ENCODE results near the gene ZFYVE19.
A peak's percentile ranks its signal among the peaks of the same experiment; 100 is the strongest.
"Not testable (repeated sequence)": the region's sequence is repeated elsewhere in the genome, so short reads cannot be mapped to it uniquely, and the experiment has no call there.

The ZFYVE19 gene

DNA sequence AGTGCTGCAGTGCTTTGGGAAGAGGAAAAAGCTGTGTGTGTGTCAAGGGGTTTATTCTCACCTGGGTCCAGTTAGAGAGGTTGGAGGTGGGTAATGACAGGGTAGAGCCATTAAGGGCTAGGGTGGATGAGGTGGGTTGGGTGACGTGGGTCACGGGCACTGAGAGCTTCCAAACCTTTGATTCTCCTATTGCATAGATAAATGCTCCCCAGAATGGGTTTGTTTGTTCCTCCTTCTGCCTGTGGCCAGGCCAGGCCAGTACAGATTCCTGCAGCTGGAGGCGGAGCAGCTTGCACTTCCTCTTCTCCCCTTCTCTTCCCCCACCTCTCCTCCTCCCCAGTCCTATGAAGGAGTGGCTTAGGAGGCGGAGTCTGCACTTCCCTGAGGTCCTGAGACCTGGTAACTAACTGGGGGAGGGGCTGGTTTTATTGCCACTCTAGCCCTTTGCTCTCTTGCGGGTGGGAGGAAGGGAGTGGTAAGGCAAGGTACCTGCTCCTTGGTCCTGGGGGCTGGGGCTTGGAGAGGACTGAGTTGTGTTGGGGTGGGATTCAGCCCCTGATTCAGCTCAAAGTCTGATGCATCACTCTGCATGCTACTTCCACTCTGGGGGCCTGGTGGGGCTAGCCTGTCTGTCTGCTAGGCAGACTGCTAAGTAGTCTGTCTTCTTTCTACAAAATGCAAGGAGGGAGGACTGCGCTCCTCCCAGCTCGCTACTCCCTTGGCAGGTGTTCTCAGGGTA is 40.5 kb downstream of the ZFYVE19 start:
- no peak for DNase-seq (ENCODE audit: low read depth in 2 of 2)

DNA sequence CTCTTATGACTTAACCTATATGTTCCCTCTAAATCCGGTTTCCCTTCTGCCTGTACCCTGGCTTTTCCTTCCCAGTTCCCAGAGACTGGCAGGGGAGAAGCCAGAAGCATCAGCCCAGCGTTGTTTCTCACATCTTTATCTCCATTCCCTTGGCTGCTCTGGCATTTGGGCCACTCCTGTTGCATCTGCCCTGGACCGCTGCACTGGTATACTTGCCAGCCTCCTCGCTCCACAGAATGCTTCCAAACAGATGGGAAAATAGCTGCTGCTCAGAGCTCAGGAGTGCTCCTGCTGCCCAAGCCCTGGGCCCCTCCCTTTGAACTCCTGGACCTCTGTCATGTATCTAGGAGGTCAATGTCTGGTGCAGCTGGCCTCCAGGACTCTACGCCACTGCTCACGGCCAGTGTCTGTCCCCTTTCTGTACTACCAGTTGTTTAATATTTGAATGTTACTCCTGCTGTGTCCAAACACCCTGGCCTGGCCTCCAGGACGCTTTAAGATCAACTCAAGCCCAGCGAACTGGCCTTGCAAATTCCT is 43.8 kb downstream of the ZFYVE19 start:
- no peak for DNase-seq (ENCODE audit: low read depth in 2 of 2)

DNA sequence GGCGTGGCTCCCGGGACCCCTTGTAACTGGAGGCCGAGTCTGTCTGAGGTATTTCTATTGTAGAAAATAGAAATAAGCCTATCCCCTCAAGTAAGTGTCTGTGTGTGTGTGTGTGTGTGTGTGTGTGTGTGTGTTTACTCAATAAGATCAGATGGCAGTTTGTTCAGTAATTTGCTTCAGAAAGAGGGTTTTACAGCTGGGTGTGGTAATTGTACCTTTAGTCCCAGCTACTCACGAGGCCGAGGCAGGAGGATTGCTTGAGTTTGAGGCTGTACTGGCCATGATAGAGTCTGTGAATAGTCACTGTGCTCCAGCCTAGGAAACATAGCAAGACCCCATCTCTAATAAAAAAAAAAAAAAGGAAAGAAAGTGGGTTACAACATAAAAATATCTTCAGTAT is 45.6 kb downstream of the ZFYVE19 start:
- no peak for DNase-seq (ENCODE audit: low read depth in 2 of 2)

DNA sequence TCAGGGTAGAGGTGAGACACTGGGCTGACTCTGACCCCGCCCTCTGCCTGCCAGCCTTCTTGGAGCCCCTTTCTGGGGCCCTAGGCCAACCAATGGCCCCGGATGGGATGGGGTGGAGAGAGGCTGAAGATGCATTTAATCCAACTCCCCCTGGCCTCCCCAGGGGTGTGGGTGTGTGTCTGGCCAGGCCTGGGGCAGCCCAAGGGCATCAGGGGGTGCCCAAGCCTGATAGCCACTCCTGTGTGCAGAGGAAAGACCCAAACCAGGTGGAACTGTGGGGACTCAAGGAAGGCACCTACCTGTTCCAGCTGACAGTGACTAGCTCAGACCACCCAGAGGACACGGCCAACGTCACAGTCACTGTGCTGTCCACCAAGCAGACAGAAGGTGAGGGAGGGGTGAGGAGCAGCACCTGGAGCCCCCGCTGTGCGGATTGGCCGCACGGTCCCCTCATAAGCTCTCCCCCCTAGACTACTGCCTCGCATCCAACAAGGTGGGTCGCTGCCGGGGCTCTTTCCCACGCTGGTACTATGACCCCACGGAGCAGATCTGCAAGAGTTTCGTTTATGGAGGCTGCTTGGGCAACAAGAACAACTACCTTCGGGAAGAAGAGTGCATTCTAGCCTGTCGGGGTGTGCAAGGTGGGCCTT is 46.5 kb downstream of the ZFYVE19 start:
- no peak for DNase-seq (ENCODE audit: low read depth in 2 of 2)

DNA sequence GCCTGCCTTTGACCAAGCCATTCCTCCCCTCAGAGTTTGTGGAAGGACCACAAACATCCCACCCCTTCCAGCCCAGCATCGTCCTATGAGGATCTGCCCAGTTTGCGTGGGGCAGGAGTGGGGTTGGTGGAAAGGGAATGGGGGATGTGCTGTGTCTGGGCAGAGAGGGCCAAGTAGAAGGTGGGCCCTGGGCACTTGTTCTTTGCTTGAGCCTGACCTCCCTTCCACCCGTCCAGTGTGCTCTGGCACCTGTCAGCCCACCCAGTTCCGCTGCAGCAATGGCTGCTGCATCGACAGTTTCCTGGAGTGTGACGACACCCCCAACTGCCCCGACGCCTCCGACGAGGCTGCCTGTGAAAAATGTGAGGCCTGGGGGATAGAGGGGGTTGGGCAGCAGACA is 47.3 kb downstream of the ZFYVE19 start:
- no peak for DNase-seq (ENCODE audit: low read depth in 2 of 2)

DNA sequence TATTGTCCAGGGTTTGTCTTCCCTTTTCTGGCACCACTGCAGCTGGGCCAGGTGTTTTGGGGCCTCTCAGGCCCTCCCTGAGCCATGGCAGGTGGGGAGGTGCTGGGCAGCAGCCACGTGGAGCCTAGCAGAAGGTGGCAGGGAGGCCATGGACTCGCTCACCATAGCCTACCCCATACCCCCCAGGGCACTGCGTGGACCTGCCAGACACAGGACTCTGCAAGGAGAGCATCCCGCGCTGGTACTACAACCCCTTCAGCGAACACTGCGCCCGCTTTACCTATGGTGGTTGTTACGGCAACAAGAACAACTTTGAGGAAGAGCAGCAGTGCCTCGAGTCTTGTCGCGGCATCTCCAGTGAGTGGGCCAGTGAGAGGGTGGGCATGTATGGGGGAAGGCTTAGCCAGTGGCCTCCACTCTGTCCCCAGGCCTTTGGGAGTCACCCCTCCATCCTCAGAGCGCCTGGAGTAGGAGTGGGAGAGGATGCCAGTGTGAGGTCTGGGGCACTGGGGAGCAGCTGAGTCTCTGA is 48.9 kb downstream of the ZFYVE19 start:
- no peak for DNase-seq (ENCODE audit: low read depth in 2 of 2)

DNA sequence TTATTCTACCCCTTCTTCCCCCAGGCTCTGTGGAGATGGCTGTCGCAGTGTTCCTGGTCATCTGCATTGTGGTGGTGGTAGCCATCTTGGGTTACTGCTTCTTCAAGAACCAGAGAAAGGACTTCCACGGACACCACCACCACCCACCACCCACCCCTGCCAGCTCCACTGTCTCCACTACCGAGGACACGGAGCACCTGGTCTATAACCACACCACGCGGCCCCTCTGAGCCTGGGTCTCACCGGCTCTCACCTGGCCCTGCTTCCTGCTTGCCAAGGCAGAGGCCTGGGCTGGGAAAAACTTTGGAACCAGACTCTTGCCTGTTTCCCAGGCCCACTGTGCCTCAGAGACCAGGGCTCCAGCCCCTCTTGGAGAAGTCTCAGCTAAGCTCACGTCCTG is 49.9 kb downstream of the ZFYVE19 start:
- DNase-seq (ENCODE audit: low read depth in 2 of 2) = no peak

DNA sequence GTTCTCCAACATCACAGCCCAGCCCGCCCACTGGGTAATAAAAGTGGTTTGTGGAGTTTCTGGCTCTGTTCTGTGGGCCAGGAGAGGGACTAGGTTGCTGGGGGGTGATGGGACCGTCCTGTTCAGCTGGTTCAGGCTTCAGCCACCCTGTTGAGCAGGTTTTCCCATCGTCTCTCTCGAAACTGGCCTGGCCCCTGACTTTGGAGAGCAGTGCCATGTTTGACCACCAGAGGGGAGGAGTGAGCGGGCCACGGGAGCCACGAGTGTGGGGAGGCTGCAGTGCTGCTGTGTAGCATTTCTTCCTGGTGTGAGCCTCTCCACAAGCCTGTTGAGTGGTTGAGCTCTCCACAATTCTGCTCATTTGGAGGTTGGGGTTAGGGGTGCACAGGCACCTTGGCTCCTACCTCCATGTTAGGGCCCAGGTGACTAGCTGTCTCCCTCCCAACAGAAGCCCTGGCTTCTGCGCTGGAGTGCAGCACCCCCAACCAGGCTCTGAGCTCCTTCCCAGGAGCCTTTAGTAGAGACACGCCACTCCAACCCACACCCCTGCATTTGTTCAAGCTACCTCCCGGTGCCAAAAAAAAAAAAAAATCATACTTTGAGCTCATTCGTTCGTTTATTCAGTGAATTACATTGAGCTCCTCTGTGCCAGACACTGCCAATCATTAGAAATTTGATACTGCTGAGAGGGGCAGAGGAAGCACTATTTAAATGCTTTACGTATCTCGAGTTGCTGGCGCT is 50.9 kb downstream of the ZFYVE19 start:
- DNase-seq (ENCODE audit: low read depth in 2 of 2) = peak; percentile 60 to 73

DNA sequence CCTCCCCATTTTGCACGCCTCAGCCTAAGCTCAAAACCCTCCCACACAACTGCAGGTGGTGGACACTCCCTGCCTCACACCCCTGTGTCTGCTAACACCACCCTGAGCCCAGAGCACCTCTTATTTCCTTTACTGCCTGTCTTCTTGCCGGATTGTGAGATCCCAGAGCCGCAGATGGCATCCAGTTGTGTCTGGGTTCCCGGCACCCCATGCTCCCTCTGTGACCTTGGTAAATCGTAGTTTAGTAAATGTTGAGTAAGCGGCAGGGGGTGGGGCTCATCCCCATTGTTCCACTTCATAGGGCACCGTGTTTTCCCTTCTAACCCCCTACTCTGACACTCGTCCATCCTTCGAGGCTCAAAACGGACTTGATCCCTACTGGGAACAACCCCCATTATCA is 51.8 kb downstream of the ZFYVE19 start:
- DNase-seq (ENCODE audit: low read depth in 2 of 2) = no peak

DNA sequence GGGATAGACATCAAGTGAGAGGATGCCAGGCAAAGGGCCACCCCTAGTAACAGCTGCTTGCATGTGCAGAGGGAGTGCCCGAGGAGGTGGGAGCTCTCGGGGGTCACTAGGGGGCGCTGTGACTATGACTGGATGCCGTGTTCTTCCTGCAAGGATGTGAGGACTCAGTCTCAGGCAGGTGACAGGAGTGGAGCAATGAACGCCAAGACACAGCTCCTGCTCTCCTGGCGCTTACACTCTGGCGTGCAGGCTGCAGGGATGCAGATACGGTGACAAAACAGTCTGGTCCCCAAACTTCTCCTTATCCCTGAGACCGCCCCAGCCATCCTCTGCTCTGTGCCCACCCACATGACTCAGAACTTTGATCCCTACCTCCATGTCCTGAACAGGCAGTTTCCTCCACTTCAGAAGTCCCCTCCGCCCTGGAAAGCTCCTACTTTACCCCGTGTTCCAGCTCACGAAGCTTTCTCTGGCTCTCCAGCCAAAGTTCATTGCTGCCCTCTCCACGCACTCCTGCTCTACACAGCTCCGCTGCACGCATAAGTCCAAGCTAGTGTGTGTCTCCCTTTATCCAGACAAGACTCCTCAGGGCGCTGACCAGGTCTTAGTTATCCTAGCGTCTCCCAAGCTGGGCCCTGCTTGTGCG is 52.4 kb downstream of the ZFYVE19 start:
- peak; percentile 78 to 85 for DNase-seq (ENCODE audit: low read depth in 2 of 2)

DNA sequence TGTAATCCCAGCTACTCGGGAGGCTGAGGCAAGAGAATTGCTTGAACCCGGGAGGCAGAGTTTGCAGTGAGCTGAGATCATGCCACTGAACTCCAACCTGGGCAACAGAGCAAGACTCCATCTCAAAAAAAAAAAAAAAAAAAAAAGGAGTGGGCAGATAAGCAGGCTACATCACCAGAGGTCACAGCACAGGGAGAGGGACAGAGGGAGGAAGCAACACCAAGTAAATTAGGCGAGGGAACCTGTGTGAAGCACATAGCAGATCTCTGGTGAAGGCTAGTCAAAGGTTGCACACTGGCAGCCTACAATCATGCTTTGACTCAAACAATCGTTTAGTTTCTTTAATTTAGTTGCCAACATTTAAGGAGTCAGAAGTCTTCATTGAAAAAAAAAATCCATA is 54.3 kb downstream of the ZFYVE19 start:
- DNase-seq (ENCODE audit: low read depth in 2 of 2) = not testable (repeated sequence)

DNA sequence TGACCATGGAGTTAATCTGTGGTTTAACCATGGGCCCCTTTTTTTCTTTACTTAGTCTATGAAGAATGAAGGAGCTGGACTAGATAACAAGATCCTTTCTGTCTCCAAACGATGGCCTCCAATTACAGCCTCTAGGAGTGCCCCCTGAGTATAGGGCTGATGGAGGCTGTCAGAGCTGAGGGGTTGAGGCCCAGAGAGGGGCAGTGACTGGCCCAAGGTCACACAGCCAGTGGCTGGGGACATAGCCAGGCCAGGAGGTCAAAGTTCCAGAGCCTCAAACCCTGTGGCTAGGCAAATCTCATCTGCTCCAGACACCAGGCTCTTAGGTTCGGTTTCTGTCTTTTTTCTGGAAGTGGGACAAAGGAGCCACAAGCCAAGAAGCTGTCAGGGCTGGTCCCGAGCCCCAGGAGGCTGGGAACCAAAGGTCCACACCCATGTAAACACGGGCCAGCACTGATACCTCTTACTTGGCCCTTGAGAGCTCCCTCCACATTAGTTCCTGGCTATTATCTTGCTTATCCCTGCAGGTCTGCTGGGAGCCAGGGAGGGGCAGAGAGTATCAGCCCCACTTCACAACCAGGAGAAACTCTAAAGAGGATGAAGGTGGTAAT is 56.9 kb downstream of the ZFYVE19 start:
- no peak for DNase-seq (ENCODE audit: low read depth in 2 of 2)

Measured in stimulated activated CD4-positive, alpha-beta T cell treated with anti-CD3 and anti-CD28 coated beads, Interleukin-15, amount 100 ng/mL, for 48 hours (primary cell).